ENCODE data around the gene NT5DC4.

NT5DC4 gene

GRCh38 chr2:112754564-112754963 lies 33.7 kb downstream of the NT5DC4 start:
- DNase-seq (ENCODE audit: low spot score): peak; percentile 25

- DNase-seq (ENCODE audit: low spot score): no peak
These were observed 34.6 kb downstream of the NT5DC4 start for GRCh38 chr2:112755444-112755843.

- no peak for DNase-seq (ENCODE audit: low spot score)
These were observed 35.4 kb downstream of the NT5DC4 start for GRCh38 chr2:112756207-112756606.

- DNase-seq (ENCODE audit: low spot score): no peak
These were observed 36.4 kb downstream of the NT5DC4 start for GRCh38 chr2:112757265-112757664.

GRCh38 chr2:112758711-112759110 lies 37.9 kb downstream of the NT5DC4 start:
- DNase-seq (ENCODE audit: low spot score): no peak

GRCh38 chr2:112760149-112760548 lies 39.3 kb downstream of the NT5DC4 start:
- DNase-seq (ENCODE audit: low spot score): no peak

- DNase-seq (ENCODE audit: low spot score): no peak
These were observed 41.5 kb downstream of the NT5DC4 start for GRCh38 chr2:112762276-112762675.

- peak; percentile 96 for DNase-seq (ENCODE audit: low spot score)
These were observed 43.5 kb downstream of the NT5DC4 start, which contains the start of gene CKAP2L for GRCh38 chr2:112764071-112765044. TSS of gene CKAP2L (minus strand) at chr2:112764609. CDS start at chr2:112764598, 11 bp downstream.

GRCh38 chr2:112765251-112765650 lies 44.4 kb downstream of the NT5DC4 start:
- DNase-seq (ENCODE audit: low spot score): no peak

- peak; percentile 25 for DNase-seq (ENCODE audit: low spot score)
These were observed 47.0 kb downstream of the NT5DC4 start for GRCh38 chr2:112767693-112768330.

- no peak for DNase-seq (ENCODE audit: low spot score)
These were observed 47.6 kb downstream of the NT5DC4 start for GRCh38 chr2:112768432-112768831.

- DNase-seq (ENCODE audit: low spot score): peak; percentile 67
These were observed 51.5 kb downstream of the NT5DC4 start for GRCh38 chr2:112772322-112772721.

- DNase-seq (ENCODE audit: low spot score): no peak
These were observed 52.2 kb downstream of the NT5DC4 start for GRCh38 chr2:112772911-112773475.

GRCh38 chr2:112773556-112773955 lies 52.7 kb downstream of the NT5DC4 start:
- no peak for DNase-seq (ENCODE audit: low spot score)

- DNase-seq (ENCODE audit: low spot score): no peak
These were observed 53.9 kb downstream of the NT5DC4 start for GRCh38 chr2:112774536-112775285.

- no peak for DNase-seq (ENCODE audit: low spot score)
These were observed 55.3 kb downstream of the NT5DC4 start for GRCh38 chr2:112776113-112776512.

GRCh38 chr2:112777036-112777435 lies 56.2 kb downstream of the NT5DC4 start:
- DNase-seq (ENCODE audit: low spot score): no peak

GRCh38 chr2:112779598-112779997 lies 58.8 kb downstream of the NT5DC4 start:
- no peak for DNase-seq (ENCODE audit: low spot score)

- no peak for DNase-seq (ENCODE audit: low spot score)
These were observed 61.5 kb downstream of the NT5DC4 start for GRCh38 chr2:112782234-112782799.

GRCh38 chr2:112783187-112783714 lies 62.4 kb downstream of the NT5DC4 start:
- DNase-seq (ENCODE audit: low spot score): no peak
